Right forelimb (tissue), 1 donor: ENCODE data around the gene MAPK1.
"Not testable (repeated sequence)": the region's sequence is repeated elsewhere in the genome, so short reads cannot be mapped to it uniquely, and the experiment has no call there.

ENCODE experiments used
- DNase-seq: peaks from one replicate; pipeline ENCODE4 v3.0.0-alpha.2; 2018

Gene MAPK1

DNA sequence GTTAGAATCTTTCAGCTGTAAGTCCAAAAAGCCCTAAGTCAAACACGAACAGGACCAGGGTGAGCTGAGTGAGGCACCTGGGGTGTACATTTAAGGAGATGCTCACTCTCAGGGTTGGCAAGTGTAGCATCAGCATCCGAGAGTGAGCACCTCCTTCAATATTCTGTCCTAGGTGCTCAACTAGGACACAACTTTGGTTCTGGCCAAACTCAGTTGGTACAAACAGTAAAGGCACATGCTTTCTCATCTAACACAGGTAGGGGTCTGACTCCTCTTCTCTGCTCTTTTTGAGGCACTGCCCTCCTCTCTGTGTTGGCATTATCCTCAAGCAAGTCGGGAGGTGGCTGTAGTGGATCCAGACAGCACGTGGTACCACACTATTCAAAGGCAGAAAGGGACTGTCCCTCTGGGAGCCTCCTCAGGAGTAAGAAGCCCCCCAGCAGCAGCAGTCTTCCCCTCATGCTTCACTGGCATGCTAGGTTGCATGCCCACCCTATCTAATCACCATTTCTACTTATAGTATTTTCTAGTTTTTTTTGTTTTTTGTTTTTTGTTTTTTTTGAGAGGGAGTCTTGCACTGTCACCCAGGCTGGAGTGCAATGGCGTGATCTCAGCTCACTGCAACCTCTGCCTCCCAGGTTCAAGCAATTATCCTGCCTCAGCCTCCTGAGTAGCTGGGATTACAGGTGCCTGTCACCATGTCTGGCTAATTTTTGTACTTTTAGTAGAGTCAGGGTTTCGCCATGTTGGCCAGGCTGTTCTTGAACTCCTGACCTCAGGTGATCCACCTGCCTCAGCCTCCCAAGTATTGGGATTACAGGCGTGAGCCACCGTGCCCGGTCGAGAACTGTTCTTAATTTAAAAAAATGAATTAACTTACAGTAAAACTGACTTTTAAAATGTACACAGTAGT, 14.7 kb upstream of the MAPK1 start:
- no peak for DNase-seq

GRCh38 chr22:21876486-21877176, 9.2 kb upstream of the MAPK1 start:
- no peak for DNase-seq

DNA sequence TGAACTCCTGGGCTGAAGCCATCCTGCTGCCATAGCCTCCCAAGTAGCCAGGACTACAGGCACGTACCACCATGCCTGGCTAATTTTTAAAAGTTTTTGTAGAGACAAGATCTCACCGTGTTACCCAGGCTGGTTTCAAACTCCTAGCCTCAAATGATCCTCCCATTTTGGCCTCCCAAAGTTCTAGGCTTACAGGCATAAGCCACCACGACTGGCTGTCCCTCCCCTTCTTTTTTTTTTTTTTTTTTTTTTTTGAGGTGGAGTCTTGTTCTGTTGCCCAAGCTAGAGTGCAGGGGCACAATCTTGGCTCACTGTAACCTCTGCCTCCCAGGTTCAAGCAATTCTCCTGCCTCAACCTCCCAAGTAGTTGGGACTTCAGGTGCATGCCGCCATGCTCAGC, 7.5 kb upstream of the MAPK1 start:
- not testable (repeated sequence) for DNase-seq

GRCh38 chr22:21873619-21874018, 6.2 kb upstream of the MAPK1 start:
- DNase-seq, result no peak

GRCh38 chr22:21872741-21873140, 5.3 kb upstream of the MAPK1 start:
- not testable (repeated sequence) for DNase-seq

GRCh38 chr22:21868651-21869050, 1.2 kb upstream of the MAPK1 start:
- no peak for DNase-seq

DNA sequence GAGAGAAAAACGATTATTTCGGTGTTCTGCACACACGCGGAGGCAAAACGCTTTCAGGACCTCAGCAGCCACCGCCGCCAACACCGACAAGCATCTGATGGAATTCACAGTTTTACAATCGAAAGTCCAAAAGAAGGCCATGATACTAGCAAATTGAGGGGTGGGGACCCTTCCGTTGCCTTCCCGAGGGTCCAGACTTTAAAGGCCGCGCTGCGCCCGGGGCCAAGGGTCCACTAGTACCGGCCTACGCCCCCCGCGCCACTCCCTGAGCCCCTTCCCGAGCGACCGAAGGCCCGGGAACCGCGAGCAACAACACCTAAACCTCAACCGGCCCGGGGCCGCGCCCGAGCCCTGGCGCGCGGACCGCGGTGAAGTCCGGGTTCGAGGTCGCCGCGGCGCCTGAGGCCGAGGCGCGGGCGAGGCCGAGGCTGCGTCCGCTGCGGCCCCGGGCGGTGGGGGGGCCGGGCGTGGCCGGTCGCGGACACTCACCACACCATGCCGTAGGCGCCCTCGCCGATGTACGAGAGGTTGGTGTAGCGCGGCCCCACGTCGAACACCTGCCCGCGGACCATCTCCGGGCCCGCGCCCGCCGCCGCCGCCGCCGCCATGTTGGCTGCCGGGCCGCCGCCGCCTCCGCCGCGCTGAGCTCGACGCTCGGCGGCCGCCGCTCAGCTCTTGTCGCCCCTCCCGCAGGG, 465 bp downstream of the MAPK1 start:
- peak; percentile 53 for DNase-seq

- DNase-seq, result no peak
These were observed 2.4 kb downstream of the MAPK1 start for GRCh38 chr22:21865041-21865440.

- no peak for DNase-seq
These were observed 4.8 kb downstream of the MAPK1 start for GRCh38 chr22:21862386-21863245.

GRCh38 chr22:21861851-21862250, 5.6 kb downstream of the MAPK1 start:
- DNase-seq, result no peak

GRCh38 chr22:21861264-21861848, 6.1 kb downstream of the MAPK1 start:
- DNase-seq, result no peak

- DNase-seq, result no peak
These were observed 6.9 kb downstream of the MAPK1 start for GRCh38 chr22:21860491-21861039.

DNA sequence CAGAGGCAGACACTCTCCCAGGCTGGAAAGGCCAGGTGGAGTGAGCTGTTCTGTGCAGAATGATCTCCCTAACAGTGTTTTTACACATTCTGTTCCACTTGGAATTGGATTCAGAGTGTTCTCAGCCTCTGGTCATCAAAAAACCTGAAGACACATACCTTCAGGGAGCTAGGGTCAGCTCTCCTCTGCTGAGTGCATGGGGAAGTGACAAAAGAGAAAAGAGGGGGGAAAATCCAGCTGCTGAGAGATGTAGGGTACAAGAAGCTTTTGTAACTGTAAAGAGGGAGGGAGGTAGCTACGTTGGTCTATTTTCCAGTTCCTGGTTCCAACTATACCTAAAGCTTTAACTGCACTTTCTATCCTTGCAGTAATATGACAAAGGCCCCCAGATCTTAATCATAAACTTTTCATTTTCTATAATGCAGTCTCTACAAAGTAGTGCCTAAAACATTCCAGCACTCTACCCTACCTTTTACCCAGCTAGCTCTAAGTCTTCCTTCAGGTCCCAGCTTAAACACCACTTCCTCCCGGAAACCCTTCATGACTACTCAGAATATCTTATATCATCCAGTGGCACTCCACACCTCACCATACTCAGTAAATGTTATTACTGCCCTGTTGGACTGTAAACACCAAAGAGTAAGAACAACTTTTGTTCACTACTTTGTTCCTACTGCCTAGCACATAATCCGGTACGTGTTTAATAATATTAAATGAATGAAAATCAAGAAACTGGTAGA, 9.2 kb downstream of the MAPK1 start:
- no peak for DNase-seq

GRCh38 chr22:21857481-21857914, 9.9 kb downstream of the MAPK1 start:
- no peak for DNase-seq

- DNase-seq, result no peak
These were observed 10.6 kb downstream of the MAPK1 start for GRCh38 chr22:21856868-21857267.

DNA sequence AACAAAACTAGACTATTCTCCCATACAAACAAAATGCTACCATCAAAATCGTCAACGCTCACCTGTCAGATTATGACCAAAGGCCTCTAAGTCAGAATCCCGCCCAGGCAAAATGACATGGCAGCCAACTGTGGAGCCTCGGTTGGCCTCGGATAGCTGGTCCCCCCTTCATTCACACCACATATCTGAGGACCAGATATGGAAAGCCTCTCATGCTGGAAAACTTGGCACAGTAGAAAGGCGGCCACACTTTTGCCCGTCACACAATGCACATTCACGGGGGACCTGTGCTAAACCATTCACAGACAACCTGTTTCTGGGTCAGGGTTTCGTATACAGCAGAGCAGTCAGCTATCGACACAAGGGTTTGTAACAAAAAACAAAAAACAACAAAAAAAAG, 11.2 kb downstream of the MAPK1 start:
- no peak for DNase-seq

DNA sequence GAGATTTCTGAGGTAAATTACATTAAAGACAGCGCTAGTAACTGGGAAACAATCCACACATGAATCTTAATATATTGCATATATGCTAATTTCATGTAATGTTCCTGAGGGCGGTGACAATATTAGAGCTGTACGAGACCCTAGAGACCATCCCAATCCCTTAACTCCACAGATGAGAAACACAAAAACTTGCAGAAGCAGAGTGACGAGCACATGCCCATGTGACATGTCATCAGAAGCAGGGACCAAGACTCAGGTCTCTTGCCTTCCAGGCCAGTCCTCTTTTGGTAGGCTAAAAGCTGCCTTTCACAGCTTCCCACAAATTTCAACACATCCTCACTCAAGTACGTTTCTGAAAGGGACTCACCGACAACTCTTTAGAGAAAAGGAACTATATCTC, 11.8 kb downstream of the MAPK1 start:
- DNase-seq, result no peak

- no peak for DNase-seq
These were observed 16.8 kb downstream of the MAPK1 start for GRCh38 chr22:21850660-21851059.

DNA sequence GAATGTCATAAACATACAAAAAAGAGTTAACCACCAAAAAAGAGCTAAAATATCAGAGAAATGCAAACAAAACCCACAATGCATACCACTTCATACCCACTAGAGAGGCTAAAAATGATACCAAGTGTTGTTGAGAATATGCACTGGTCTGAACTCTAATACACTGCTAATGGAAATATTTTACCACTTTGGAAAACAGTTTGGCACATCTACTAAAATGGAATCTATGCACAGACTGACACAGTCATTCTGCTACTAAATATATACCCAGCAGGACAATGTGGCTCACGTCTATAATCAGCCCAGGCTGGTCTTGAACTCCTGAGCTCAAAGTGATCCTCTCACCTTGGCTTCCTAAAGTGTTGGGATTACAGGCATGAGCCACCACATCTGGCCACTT, 18.0 kb downstream of the MAPK1 start:
- DNase-seq, result no peak

GRCh38 chr22:21848057-21848456, 19.4 kb downstream of the MAPK1 start:
- not testable (repeated sequence) for DNase-seq
